ENCODE data around the gene SMAD2. TPM values are rescaled to one million over a fixed set of nuclear protein-coding genes. Genes with fewer than 3 reads are reported as not detected.
"Not testable (repeated sequence)": the region's sequence is repeated elsewhere in the genome, so short reads cannot be mapped to it uniquely, and the experiment has no call there.

Gene SMAD2
- total RNA-seq: 100 to 1,000 TPM in 1 of 2 donors, 10 to 100 TPM in 1; 94.1 to 109 TPM
- long read RNA-seq, full-length matches to known transcripts: 26 of 43 reads
- long read RNA-seq, partial matches to known transcripts: 3 of 43 reads
- long read RNA-seq, other reads (novel, unspliced or antisense): 14 of 43 reads

- intact Hi-C loops (cut with DNase I): no loop called here
- DNase-seq: peak; percentile 84
- peak; percentile 75 to 77 for ATAC-seq
Observed at GRCh38 chr18:47930199-47930930, at the start of gene SMAD2. TSS of gene SMAD2 (minus strand) at chr18:47930659. CDS start at chr18:47896756, 33,903 bp downstream.

GRCh38 chr18:47979611-47980200 lies 49.2 kb upstream of the SMAD2 start:
- ATAC-seq (no peak), DNase-seq (no peak)
- intact Hi-C loops (cut with DNase I): no loop called here

- ATAC-seq: no peak
- DNase-seq: no peak
- intact Hi-C loops (cut with DNase I): no loop called here
Observed at GRCh38 chr18:47978603-47979002, 48.1 kb upstream of the SMAD2 start.

DNA sequence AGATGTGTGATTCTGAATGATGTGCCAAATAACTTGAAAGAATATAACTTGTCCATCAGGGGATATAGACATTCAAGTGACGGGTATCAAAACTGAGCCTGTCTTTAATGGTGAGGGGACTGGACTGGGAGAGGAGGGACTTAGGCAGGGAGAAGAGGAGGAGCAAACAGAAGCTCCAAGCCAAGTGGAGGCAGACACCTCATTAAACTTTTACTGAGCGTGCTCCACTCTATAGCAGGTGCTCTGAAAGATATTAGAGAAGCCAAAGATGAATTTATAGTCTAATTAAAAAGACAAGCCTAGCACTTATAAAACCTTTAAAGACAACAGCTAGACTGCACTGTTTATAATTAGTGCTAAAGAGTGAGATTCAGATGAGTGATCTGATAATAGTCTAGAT lies 47.7 kb upstream of the SMAD2 start:
- intact Hi-C loops (cut with DNase I): no loop called here
- ATAC-seq (no peak), DNase-seq (no peak)

DNA sequence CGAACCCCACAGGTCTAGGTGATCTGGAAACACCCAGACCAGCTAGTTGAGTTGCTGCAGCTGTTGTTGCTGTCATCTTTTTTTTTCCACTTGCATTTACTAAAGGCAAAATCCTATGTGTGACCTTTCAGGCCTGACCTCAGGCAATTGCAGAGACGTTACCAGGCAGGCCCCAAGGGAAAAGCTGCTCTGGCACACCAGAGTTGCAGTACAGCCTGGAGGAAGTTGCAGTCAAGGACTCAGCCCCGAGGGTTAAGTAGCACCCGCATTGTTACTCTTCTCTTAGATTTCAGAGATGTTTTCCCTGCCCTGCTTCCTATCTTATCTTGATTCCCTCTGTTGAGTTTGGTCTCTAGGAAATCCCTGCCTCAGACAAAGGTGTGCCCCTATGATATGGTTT lies 45.2 kb upstream of the SMAD2 start:
- intact Hi-C loops (cut with DNase I): no loop called here
- no peak for DNase-seq

GRCh38 chr18:47975105-47975504 lies 44.6 kb upstream of the SMAD2 start:
- intact Hi-C loops (cut with DNase I): no loop called here
- ATAC-seq (no peak), DNase-seq (no peak)

More for the DNA sequence above, 45.2 kb upstream of the SMAD2 start:
- ATAC-seq: no peak

- DNase-seq (no peak), ATAC-seq (no peak)
- intact Hi-C loops (cut with DNase I): no loop called here
Observed at GRCh38 chr18:47970664-47971531, 40.4 kb upstream of the SMAD2 start.

- no peak for DNase-seq
- no peak for ATAC-seq
- intact Hi-C loops (cut with DNase I): no loop called here
Observed at GRCh38 chr18:47969816-47970215, 39.4 kb upstream of the SMAD2 start.

- DNase-seq (no peak), ATAC-seq (no peak)
- intact Hi-C loops (cut with DNase I): no loop called here
Observed at GRCh38 chr18:47968721-47969120, 38.3 kb upstream of the SMAD2 start.

GRCh38 chr18:47968006-47968676 lies 37.7 kb upstream of the SMAD2 start:
- intact Hi-C loops (cut with DNase I): no loop called here
- peak; percentile 23 to 57 for ATAC-seq
- peak; percentile 44 for DNase-seq

DNA sequence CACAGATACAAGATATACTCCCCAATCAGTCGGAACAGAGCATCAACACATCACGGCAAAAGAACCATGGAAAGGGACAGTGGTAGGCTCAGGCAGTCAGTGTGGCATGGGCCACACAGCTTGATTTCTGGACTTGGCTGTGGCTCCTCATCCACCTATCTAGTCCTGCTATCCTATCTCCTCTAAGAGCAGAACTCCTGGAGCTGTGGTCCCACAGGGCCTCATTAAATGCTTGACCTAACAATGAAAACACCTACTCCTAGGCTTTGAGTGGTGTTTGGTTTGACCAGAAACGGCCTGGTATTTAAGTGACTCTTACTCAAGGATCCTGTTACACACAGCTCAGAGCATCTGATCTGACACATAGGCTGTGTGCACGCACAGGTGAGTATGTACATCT lies 33.6 kb upstream of the SMAD2 start:
- DNase-seq (no peak), ATAC-seq (no peak)
- intact Hi-C loops (cut with DNase I): no loop called here

DNA sequence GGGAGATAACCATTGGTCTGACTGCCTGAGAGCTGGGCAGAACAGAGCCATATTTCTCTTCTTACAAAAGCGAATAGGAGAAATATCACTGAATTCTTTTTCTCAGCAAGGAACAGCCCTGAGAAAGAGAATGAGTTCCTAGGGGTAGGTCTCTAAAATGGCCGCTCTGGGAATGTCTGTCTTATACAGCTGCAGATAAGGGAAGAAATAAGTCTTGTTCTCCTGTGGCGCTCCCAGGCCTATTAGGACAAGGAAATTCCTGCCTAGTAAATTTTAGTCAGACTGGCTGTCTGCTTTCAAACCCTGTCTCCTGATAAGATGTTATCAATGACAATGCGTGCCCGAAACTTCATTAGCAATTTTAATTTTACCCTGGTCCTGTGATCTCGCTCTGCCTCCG lies 30.5 kb upstream of the SMAD2 start:
- ATAC-seq; intact Hi-C loops (cut with DNase I); DNase-seq: not testable (repeated sequence)

DNA sequence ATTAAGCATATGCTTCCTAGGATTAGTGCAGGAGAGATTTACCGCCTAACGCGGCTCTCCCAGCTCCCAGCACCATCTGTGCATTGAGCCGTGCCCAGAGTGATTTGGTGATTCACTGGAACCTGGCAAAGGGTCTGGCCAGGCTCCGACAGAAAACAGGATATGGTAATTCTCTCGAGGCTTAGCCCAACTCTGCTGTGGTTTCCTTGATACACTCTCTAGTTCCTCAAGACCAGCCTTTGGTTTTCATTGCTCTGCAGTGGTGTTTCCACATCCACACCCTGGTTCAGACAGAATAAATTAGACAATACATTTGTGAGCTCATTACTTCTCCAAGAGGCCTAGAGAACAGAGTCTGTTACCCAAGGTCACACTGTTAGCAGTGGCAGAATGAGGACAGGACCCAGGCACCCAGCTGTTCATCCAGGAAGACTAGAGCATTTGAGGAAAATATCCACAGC lies 23.0 kb upstream of the SMAD2 start:
- intact Hi-C loops (cut with DNase I): no loop called here
- DNase-seq (peak; percentile 37), ATAC-seq (peak; percentile 55 to 75)

DNA sequence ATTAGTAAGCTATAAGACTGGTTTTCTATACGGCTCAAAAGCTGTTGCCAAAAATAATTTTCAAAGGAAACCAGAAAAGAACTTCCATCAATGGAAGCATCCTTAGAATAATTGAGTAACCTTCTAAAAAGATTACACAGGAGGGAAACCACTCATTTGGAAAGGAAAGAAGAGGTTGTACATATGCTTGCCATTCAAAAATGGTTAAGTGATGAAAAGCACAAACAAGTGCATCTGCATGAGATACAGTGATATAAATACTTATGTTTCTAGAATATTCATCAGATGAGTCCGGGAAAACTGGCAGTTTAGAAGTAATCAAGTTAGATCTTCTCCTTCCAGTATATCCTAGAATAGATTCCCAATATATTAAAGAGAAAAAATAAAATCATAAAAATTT lies 20.1 kb upstream of the SMAD2 start:
- ATAC-seq (no peak), DNase-seq (no peak)
- intact Hi-C loops (cut with DNase I): no loop called here

GRCh38 chr18:47949202-47949601 lies 18.7 kb upstream of the SMAD2 start:
- intact Hi-C loops (cut with DNase I): no loop called here
- DNase-seq: no peak
- ATAC-seq: no peak

GRCh38 chr18:47946889-47947288 lies 16.4 kb upstream of the SMAD2 start:
- intact Hi-C loops (cut with DNase I): no loop called here
- ATAC-seq (no peak), DNase-seq (no peak)

GRCh38 chr18:47944972-47945852 lies 14.8 kb upstream of the SMAD2 start:
- peak in 1 of 2 donors; percentile 74 for ATAC-seq
- no peak for DNase-seq
- intact Hi-C loops (cut with DNase I): no loop called here

DNA sequence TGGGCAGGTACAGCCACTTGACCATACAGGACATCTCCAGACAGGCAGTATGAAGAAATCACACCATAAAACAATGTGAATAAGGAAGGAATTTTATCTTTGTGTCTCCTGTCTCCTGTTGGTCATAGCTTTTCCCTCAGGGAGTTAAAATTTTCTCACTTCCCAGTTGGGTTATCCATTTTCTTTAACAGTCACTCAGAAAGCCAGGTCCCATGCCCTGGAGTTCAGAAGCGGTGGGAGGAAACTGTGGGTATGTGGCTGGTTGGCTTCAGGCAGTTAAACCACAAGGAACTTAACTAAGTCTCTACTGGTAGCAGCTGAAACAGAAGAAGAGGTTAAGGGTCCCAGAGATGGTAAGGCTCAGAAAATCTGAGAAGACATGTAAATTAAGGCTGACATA lies 6.5 kb upstream of the SMAD2 start:
- ATAC-seq (no peak), DNase-seq (no peak)
- intact Hi-C loops (cut with DNase I): no loop called here

All from left cardiac atrium (tissue), 4 donors.